A549 treated with GW870086 at 1 μM for 4 hours (cell line): ENCODE measurements around the gene TMEM221. TPM values are rescaled to one million over a fixed set of nuclear protein-coding genes. Genes with fewer than 3 reads are reported as not detected.

Experiments
- total RNA-seq: library from RNA; stranded (reverse); fragments of 200-300 nt; extraction: Qiagen RNA extraction; gene quantifications from 5 replicates; pipeline ENCODE4 v1.2.3, GENCODE V29; 2022; ENCODE audit warnings: low read depth

TMEM221 gene
- 0.26 to 0.79 TPM (median 0.68 TPM) in 5 replicates for total RNA-seq

GRCh38 chr19:17448131-17448967 is at the start of gene TMEM221:
TMEM221 (minus strand) TSS chr19:17448668; CDS start chr19:17448462, 206 bp downstream.

GRCh38 chr19:17470068-17470841 is 21.8 kb upstream of the TMEM221 start, which contains the start of gene SLC27A1:
SLC27A1 (plus strand) TSS chr19:17470524; CDS start chr19:17470541, 17 bp downstream.

GRCh38 chr19:17460372-17461230 is 12.1 kb upstream of the TMEM221 start, which contains the start of gene NXNL1:
NXNL1 (minus strand) TSS chr19:17460926; CDS start chr19:17460869, 57 bp downstream.

GRCh38 chr19:17419621-17420474 is 28.6 kb downstream of the TMEM221 start, which contains the start of gene MVB12A:
MVB12A (plus strand) TSS chr19:17420047; CDS start chr19:17420136, 89 bp downstream.

GRCh38 chr19:17405250-17406045 is 43.0 kb downstream of the TMEM221 start, which contains the start of gene BST2:
BST2 (minus strand) TSS chr19:17405630; CDS start chr19:17405575, 55 bp downstream.

GRCh38 chr19:17393914-17394313 is 54.6 kb downstream of the TMEM221 start, which contains the start of gene CCDC194:
CCDC194 (minus strand) TSS chr19:17394196; CDS start chr19:17394158, 38 bp downstream.

Other genes starting within 250 kb of the TMEM221 start
- 14.1 to 17.1 TPM (median 16.2 TPM) in 5 replicates for gene USE1, start 233.3 kb downstream of the TMEM221 start, total RNA-seq
- 7.8 to 12.5 TPM (median 11.7 TPM) in 5 replicates for gene OCEL1, start 222.4 kb downstream of the TMEM221 start, total RNA-seq
- gene NR2F6, start 202.7 kb downstream of the TMEM221 start, total RNA-seq = 34.3 to 67.1 TPM (median 61.8 TPM) in 5 replicates
- not detected in 5 replicates for gene USHBP1, start 183.9 kb downstream of the TMEM221 start, total RNA-seq
- 59.7 to 68.1 TPM (median 61.7 TPM) in 5 replicates for gene BABAM1, start 181.2 kb downstream of the TMEM221 start, total RNA-seq
- gene ANKLE1, start 166.8 kb downstream of the TMEM221 start, total RNA-seq = 0.27 to 0.64 TPM (median 0.52 TPM) in 5 replicates
- gene ABHD8, start 145.2 kb downstream of the TMEM221 start, total RNA-seq = 2.2 to 3.4 TPM (median 3.0 TPM) in 5 replicates
- 63.3 to 93.7 TPM (median 79.5 TPM) in 5 replicates for gene MRPL34, start 142.8 kb downstream of the TMEM221 start, total RNA-seq
- 52.0 to 61.8 TPM (median 60.6 TPM) in 5 replicates for gene DDA1, start 139.1 kb downstream of the TMEM221 start, total RNA-seq
- gene ANO8, start 113.8 kb downstream of the TMEM221 start, total RNA-seq = 2.2 to 4.0 TPM (median 3.5 TPM) in 5 replicates
- gene GTPBP3, start 111.1 kb downstream of the TMEM221 start, total RNA-seq = 15.2 to 22.9 TPM (median 21.2 TPM) in 5 replicates
- gene PLVAP, start 71.3 kb downstream of the TMEM221 start, total RNA-seq = not detected in 5 replicates
- not detected in 5 replicates for gene CCDC194, start 54.5 kb downstream of the TMEM221 start, total RNA-seq
- 0.21 to 0.39 TPM (median 0.29 TPM) in 3 of 5 replicates, not detected in the others for gene BST2, start 43.0 kb downstream of the TMEM221 start, total RNA-seq
- gene MVB12A, start 28.6 kb downstream of the TMEM221 start, total RNA-seq = 30.6 to 41.6 TPM (median 40.0 TPM) in 5 replicates
- gene NXNL1, start 12.3 kb upstream of the TMEM221 start, total RNA-seq = not detected in 5 replicates
- gene SLC27A1, start 21.9 kb upstream of the TMEM221 start, total RNA-seq = 2.0 to 3.2 TPM (median 2.6 TPM) in 5 replicates
- 52.9 to 77.0 TPM (median 74.9 TPM) in 5 replicates for gene PGLS, start 63.0 kb upstream of the TMEM221 start, total RNA-seq
- 54.8 to 75.2 TPM (median 71.8 TPM) in 5 replicates for gene COLGALT1, start 107.0 kb upstream of the TMEM221 start, total RNA-seq
- 1.4 to 1.9 TPM (median 1.7 TPM) in 5 replicates for gene UNC13A, start 239.7 kb upstream of the TMEM221 start, total RNA-seq